H1 (cell line): ENCODE results near the gene KCTD8. TPM values are rescaled to one million over a fixed set of nuclear protein-coding genes. Genes with fewer than 3 reads are reported as not detected.
"Not testable (repeated sequence)": the region's sequence is repeated elsewhere in the genome, so short reads cannot be mapped to it uniquely, and the experiment has no call there.

Experiments
- CTCF ChIA-PET: fragments of 300-600 bp; sonication (Branson Sonifier 250); formaldehyde crosslinking; loops from one replicate; lab custom pipeline; 2021; ENCODE audit not compliant: partially characterized antibody; lab: Charles Lee
- POLR2A ChIA-PET: fragments of 300-600 bp; sonication (Branson Sonifier 250); formaldehyde crosslinking; loops from one replicate; lab custom pipeline; 2021; ENCODE audit warnings: inconsistent platforms; ENCODE audit not compliant: partially characterized antibody; lab: Charles Lee
- DNase-seq, 2 experiments: peaks; one replicate each; pipeline versions ENCODE4 v3.0.0 to v3.0.0-alpha.2; 2010 to 2022; ENCODE audit warnings: low spot score in 2 of 2, low read depth in 1 of 2, mixed read lengths in 1 of 2
- FAIRE-seq: peaks from 2 replicates; lab custom pipeline; 2011; peaks lifted over from hg19 to GRCh38; lab: Jason Lieb, UNC
- H2AFZ ChIP-seq: 2 replicates; pipeline ENCODE4 v1.8.1; 2012; ENCODE audit warnings: low read length, inconsistent platforms
- H2AK5ac ChIP-seq: 2 replicates; pipeline ENCODE4 v1.6.1; 2013; ENCODE audit warnings: low read depth, low read length
- H2BK120ac ChIP-seq: replicated peaks from 2 replicates; pipeline ENCODE3; 2013; ENCODE audit warnings: low read depth, low read length, inconsistent platforms
- H2BK12ac ChIP-seq: 2 replicates; pipeline ENCODE4 v1.6.1; 2013; ENCODE audit warnings: low read depth, low read length
- H2BK15ac ChIP-seq: 2 replicates; pipeline ENCODE4 v1.6.1; 2013; ENCODE audit warnings: low read length
- H2BK20ac ChIP-seq: 2 replicates; pipeline ENCODE4 v1.6.1; 2013; ENCODE audit warnings: low read length
- H2BK5ac ChIP-seq: 2 replicates; pipeline ENCODE4 v1.6.1; 2013; ENCODE audit warnings: low read depth, low read length
- H3K14ac ChIP-seq: 2 replicates; pipeline ENCODE4 v1.6.1; 2013; ENCODE audit warnings: inconsistent platforms; ENCODE audit not compliant: insufficient read length
- H3K18ac ChIP-seq: 2 replicates; pipeline ENCODE4 v1.6.1; 2013; ENCODE audit warnings: low read length; ENCODE audit errors: extremely low read depth
- H3K23ac ChIP-seq: 2 replicates; pipeline ENCODE4 v1.6.1; 2013; ENCODE audit warnings: inconsistent platforms; ENCODE audit not compliant: insufficient read length
- H3K23me2 ChIP-seq: 2 replicates; pipeline ENCODE4 v1.6.1; 2013; ENCODE audit warnings: low read depth, low read length
- H3K27ac ChIP-seq: 2 replicates; pipeline ENCODE4 v1.6.1; 2011; ENCODE audit warnings: low read depth, low read length, inconsistent platforms
- H3K27me3 ChIP-seq, 4 experiments: replicated peaks in 1 of 4; 1 replicate in 1 of 4; 2 replicates in 3 of 4; pipeline versions ENCODE4 v1.6.1 to v1.8.1; 2011 to 2013; ENCODE audit warnings: low read length in 3 of 4, mild to moderate bottlenecking in 3 of 4, inconsistent platforms in 2 of 4, mixed read lengths in 2 of 4, moderate library complexity in 1 of 4; ENCODE audit not compliant: control insufficient read depth in 3 of 4, insufficient read depth in 3 of 4; ENCODE audit errors: extremely low read depth in 1 of 4
- H3K36me3 ChIP-seq, 4 experiments: 2 replicates each; pipeline versions ENCODE4 v1.6.1 to v1.8.1; 2011 to 2013; ENCODE audit warnings: mild to moderate bottlenecking in 4 of 4, low read length in 3 of 4, moderate library complexity in 2 of 4, control low read depth in 1 of 4, inconsistent platforms in 1 of 4; ENCODE audit not compliant: insufficient read depth in 4 of 4, control insufficient read depth in 2 of 4
- H3K4ac ChIP-seq: replicated peaks from 2 replicates; pipeline ENCODE3; 2013; ENCODE audit warnings: low read length, low read depth, mixed read lengths, inconsistent platforms; ENCODE audit not compliant: insufficient read length
- H3K4me1 ChIP-seq, 4 experiments: replicated peaks in 1 of 4; 1 replicate in 1 of 4; 2 replicates in 3 of 4; pipeline versions ENCODE4 v1.6.1 to v1.8.1; 2011 to 2013; ENCODE audit warnings: low read length in 3 of 4, inconsistent platforms in 2 of 4, mixed read lengths in 1 of 4; ENCODE audit not compliant: insufficient read depth in 4 of 4, control insufficient read depth in 3 of 4
- H3K4me2 ChIP-seq, 2 experiments: 2 replicates each; pipeline versions ENCODE4 v1.6.1 to v1.8.1; 2011 to 2013; ENCODE audit warnings: low read depth in 2 of 2, low read length in 2 of 2, control low read depth in 1 of 2, inconsistent platforms in 1 of 2, mild to moderate bottlenecking in 1 of 2; ENCODE audit not compliant: insufficient read depth in 1 of 2
- H3K4me3 ChIP-seq, 4 experiments: fragments of 200-600, 300-600 bp in 1 of 4; sonication (generic), shearing (Covaris generic), sonication (Bioruptor Twin) in 1 of 4; 2 replicates each; pipeline versions ENCODE4 v1.5.1 to v1.8.1; 2011 to 2016; ENCODE audit warnings: low read length in 4 of 4, low read depth in 3 of 4, control low read depth in 2 of 4, inconsistent platforms in 2 of 4, mild to moderate bottlenecking in 2 of 4, mixed read lengths in 1 of 4, moderate library complexity in 1 of 4; ENCODE audit not compliant: insufficient read depth in 2 of 4; ENCODE audit errors: extremely low read depth in 1 of 4
- H3K56ac ChIP-seq: replicated peaks from 2 replicates; pipeline ENCODE3; 2013; ENCODE audit warnings: low read depth, mild to moderate bottlenecking, mixed read lengths, low read length, inconsistent platforms; ENCODE audit not compliant: insufficient read length
- H3K79me1 ChIP-seq: 2 replicates; pipeline ENCODE4 v1.6.1; 2013; ENCODE audit warnings: low read depth, low read length, control low read depth
- H3K79me2 ChIP-seq, 2 experiments: 2 replicates each; pipeline versions ENCODE4 v1.6.1 to v1.8.1; 2012 to 2013; ENCODE audit warnings: low read length in 2 of 2, mild to moderate bottlenecking in 2 of 2, inconsistent platforms in 1 of 2; ENCODE audit not compliant: insufficient read depth in 2 of 2, control insufficient read depth in 1 of 2
- H3K9ac ChIP-seq, 4 experiments: replicated peaks in 1 of 4; 1 replicate in 1 of 4; 2 replicates in 3 of 4; pipeline versions ENCODE4 v1.6.1 to v1.8.1; 2011 to 2013; ENCODE audit warnings: low read depth in 3 of 4, low read length in 3 of 4, control low read depth in 2 of 4, mild to moderate bottlenecking in 2 of 4, moderate library complexity in 2 of 4, inconsistent platforms in 1 of 4; ENCODE audit errors: extremely low read depth in 1 of 4
- H3K9me3 ChIP-seq, 2 experiments: 2 replicates each; pipeline versions ENCODE4 v1.6.1 to v1.8.1; 2012 to 2013; ENCODE audit warnings: mild to moderate bottlenecking in 2 of 2, moderate library complexity in 2 of 2, control low read depth in 1 of 2, inconsistent platforms in 1 of 2, low read depth in 1 of 2, low read length in 1 of 2, mixed read lengths in 1 of 2; ENCODE audit not compliant: insufficient read depth in 2 of 2
- H4K20me1 ChIP-seq, 2 experiments: replicated peaks in 1 of 2; 2 replicates each; pipeline versions ENCODE3 to v1.8.1; 2011 to 2013; ENCODE audit warnings: inconsistent platforms in 2 of 2, low read length in 2 of 2, mild to moderate bottlenecking in 1 of 2; ENCODE audit not compliant: insufficient read depth in 2 of 2, control insufficient read depth in 1 of 2
- H4K5ac ChIP-seq: 2 replicates; pipeline ENCODE4 v1.6.1; 2013; ENCODE audit warnings: low read length, low read depth, mixed read lengths, inconsistent platforms; ENCODE audit not compliant: insufficient read length
- H4K8ac ChIP-seq: 2 replicates; pipeline ENCODE4 v1.8.0; 2013; ENCODE audit warnings: mild to moderate bottlenecking, moderate library complexity, low read length, inconsistent platforms; ENCODE audit not compliant: insufficient read depth; ENCODE audit errors: extremely low read depth
- H4K91ac ChIP-seq: replicated peaks from 2 replicates; pipeline ENCODE3; 2013; ENCODE audit warnings: low read length, mixed read lengths, inconsistent platforms; ENCODE audit not compliant: insufficient read length
- WGBS, 2 experiments: shearing (Covaris generic) in 1 of 2; methylation state at CpG; one replicate each; pipeline versions ENCODE4 v1.1.6 to v1.1.7; 2013 to 2015; ENCODE audit warnings: low lambda C conversion rate in 2 of 2, mixed read lengths in 2 of 2, inconsistent platforms in 1 of 2, low coverage in 1 of 2, missing lambda C conversion rate in 1 of 2; ENCODE audit not compliant: insufficient replicate concordance in 2 of 2, insufficient coverage in 1 of 2, insufficient read length in 1 of 2; ENCODE audit errors: extremely low coverage in 1 of 2, missing lambda C conversion rate in 1 of 2; 5-methylcytosine and 5-hydroxymethylcytosine counted together
- polyA plus RNA-seq, 7 experiments: library from polyadenylated mRNA; depleted of rRNA in 3 of 7; stranded (reverse) in 5 of 7; unstranded in 2 of 7; fragments of >200 nt in 5 of 7; fragments of 200-250 nt in 2 of 7; gene quantifications; 1 replicate in 5 of 7; 2 replicates in 1 of 7; 4 replicates in 1 of 7; pipeline versions ENCODE4 v1.2.1 to v1.2.3, GENCODE V29; 2011 to 2013; ENCODE audit warnings: missing spikeins in 2 of 7, mixed read lengths in 2 of 7
- total RNA-seq: library from RNA; stranded (reverse); fragmentation: NEBNext Ultra II Directional; extraction: Animal tissue kit (Norgen Biotek cat#: 25700); gene quantifications from 2 replicates; pipeline ENCODE4 v1.2.1, GENCODE V29; 2021

The KCTD8 gene
- total and polyA plus RNA-seq, 2 of the 8 experiments (the other 6 are each of a cell fraction or from before 2014, with no cell fraction given): 2.9 to 3.7 TPM

DNA sequence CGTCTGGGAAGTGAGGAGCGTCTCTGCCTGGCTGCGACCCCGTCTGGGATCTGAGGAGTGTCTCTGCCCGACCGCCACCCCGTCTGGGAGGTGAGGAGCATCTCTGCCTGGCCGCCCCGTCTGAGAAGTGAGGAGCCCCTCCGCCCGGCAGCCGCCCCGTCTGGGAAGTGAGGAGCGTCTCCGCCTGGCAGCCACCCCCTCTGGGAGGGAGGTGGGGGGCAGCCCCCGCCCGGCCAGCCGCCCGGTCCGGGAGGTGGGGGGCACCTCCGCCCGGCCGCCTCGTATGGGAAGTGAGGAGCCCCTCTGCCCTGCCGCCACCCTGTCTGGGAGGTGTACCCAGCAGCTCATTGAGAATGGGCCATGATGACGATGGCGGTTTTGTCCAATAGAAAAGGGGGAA, 280.8 kb downstream of the KCTD8 start:
- H3K27me3 ChIP-seq, H3K14ac ChIP-seq, H3K4me1 ChIP-seq, H2BK15ac ChIP-seq, H3K4me2 ChIP-seq, H2AK5ac ChIP-seq, H4K91ac ChIP-seq, POLR2A ChIA-PET, H3K4ac ChIP-seq, H2BK20ac ChIP-seq, H3K23me2 ChIP-seq, H4K20me1 ChIP-seq, H3K18ac ChIP-seq, FAIRE-seq, H2BK12ac ChIP-seq, H3K56ac ChIP-seq, H3K27ac ChIP-seq, H4K8ac ChIP-seq, DNase-seq, CTCF ChIA-PET, H3K79me1 ChIP-seq, H2BK5ac ChIP-seq, H2BK120ac ChIP-seq, H3K23ac ChIP-seq, H3K36me3 ChIP-seq, H3K9ac ChIP-seq, H2AFZ ChIP-seq, H3K4me3 ChIP-seq, H3K79me2 ChIP-seq, H4K5ac ChIP-seq: not testable (repeated sequence)
- WGBS, 2 experiments: 91% methylated on average over 9 of the region's 27 CpGs; no CpG with 5 or more reads in 1 of the 2 experiments
- H3K9me3 ChIP-seq: peaks cover 3 to 10% of the 10 kb centered on the region in 2 experiments; a peak in 1 of 4 replicates
